ENCODE data around the gene COP1. TPM values are rescaled to one million over a fixed set of nuclear protein-coding genes. Genes with fewer than 3 reads are reported as not detected.

COP1 gene
- total and polyA plus RNA-seq, 2 of the 8 experiments (the other 6 are each of a cell fraction or from before 2014, with no cell fraction given): 26.2 to 44.9 TPM

DNA sequence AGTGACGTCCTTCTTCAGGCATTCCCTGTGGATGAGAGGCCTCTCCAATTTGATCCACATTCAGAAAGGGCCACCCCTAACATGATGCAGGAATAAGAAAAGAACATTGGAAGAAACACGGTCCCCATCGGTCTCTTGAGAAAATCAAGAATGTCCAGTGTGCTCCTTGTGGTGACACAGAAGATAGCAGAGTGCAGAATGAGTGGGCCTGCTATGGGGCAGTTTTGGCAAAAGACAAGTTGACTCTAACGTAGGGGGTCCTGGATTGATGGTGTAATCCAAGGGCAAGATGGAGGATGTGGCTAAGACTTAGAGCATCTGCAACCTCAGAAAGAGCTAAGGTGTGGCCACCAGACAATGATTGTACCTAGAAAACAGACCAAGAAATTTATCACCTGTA, 45.1 kb upstream of the COP1 start:
- no peak for FAIRE-seq
- WGBS, 2 experiments (ENCODE audit: extremely low coverage in 1 of 2, insufficient coverage in 1 of 2, insufficient read length in 1 of 2, insufficient replicate concordance in 2 of 2, low coverage in 1 of 2, low lambda C conversion rate in 2 of 2, missing lambda C conversion rate in 1 of 2): 87% methylated on average over 4 of the region's 4 CpGs; no CpG with 5 or more reads in 1 of the 2 experiments
- no peaks in the 10 kb centered on the region; a peak in 1 of 4 replicates for H3K9me3 ChIP-seq (ENCODE audit: insufficient read depth in 2 of 2, low read depth in 1 of 2, low read length in 1 of 2)

More for the DNA sequence above, 45.1 kb upstream of the COP1 start:
- Histone ChIP-seq H2AK5ac (ENCODE audit: low read depth, low read length) (no peak overlapping the region), H2BK5ac (ENCODE audit: low read depth, low read length) (no peak overlapping the region), H3K14ac (ENCODE audit: insufficient read length) (no peak overlapping the region), H2AFZ (ENCODE audit: low read length) (no peak overlapping the region), H3K18ac (ENCODE audit: extremely low read depth, low read length) (no peak overlapping the region), H3K23ac (ENCODE audit: insufficient read length) (no peak overlapping the region), H3K56ac (replicated peaks; ENCODE audit: insufficient read length, low read depth, low read length) (no peak overlapping the region), H3K79me1 (ENCODE audit: low read depth, low read length) (no peaks in the 10 kb centered on the region), H4K20me1 (replicated peaks in 1 of 2; ENCODE audit: control insufficient read depth in 1 of 2, insufficient read depth in 2 of 2, low read length in 2 of 2) (no peaks in the 10 kb centered on the region), H2BK120ac (replicated peaks; ENCODE audit: low read depth, low read length) (no peak overlapping the region), H2BK12ac (ENCODE audit: low read depth, low read length) (no peak overlapping the region), H3K9ac (replicated peaks in 1 of 4; ENCODE audit: extremely low read depth in 1 of 4, low read depth in 3 of 4, low read length in 3 of 4) (no peak overlapping the region), H4K5ac (ENCODE audit: insufficient read length, low read depth, low read length) (no peak overlapping the region), H3K23me2 (ENCODE audit: low read depth, low read length) (no peaks in the 10 kb centered on the region), H3K36me3 (ENCODE audit: control insufficient read depth in 2 of 4, insufficient read depth in 4 of 4, low read length in 3 of 4) (no peaks in the 10 kb centered on the region), H3K27ac (ENCODE audit: low read depth, low read length) (no peak overlapping the region), H3K4me1 (replicated peaks in 1 of 4; ENCODE audit: control insufficient read depth in 3 of 4, insufficient read depth in 4 of 4, low read length in 3 of 4) (no peaks in the 10 kb centered on the region), H3K4me2 (ENCODE audit: insufficient read depth in 1 of 2, low read depth in 2 of 2, low read length in 2 of 2) (no peak overlapping the region), H3K4ac (replicated peaks; ENCODE audit: insufficient read length, low read depth, low read length) (peak overlapping the region; percentile 3), H3K79me2 (ENCODE audit: control insufficient read depth in 1 of 2, insufficient read depth in 2 of 2, low read length in 2 of 2) (no peaks in the 10 kb centered on the region), H4K8ac (ENCODE audit: extremely low read depth, insufficient read depth, low read length) (no peak overlapping the region), H2BK20ac (ENCODE audit: low read length) (no peak overlapping the region), H3K4me3 (ENCODE audit: extremely low read depth in 1 of 4, insufficient read depth in 2 of 4, low read depth in 3 of 4, low read length in 4 of 4) (no peak overlapping the region), H4K91ac (replicated peaks; ENCODE audit: insufficient read length, low read length) (no peak overlapping the region), H2BK15ac (ENCODE audit: low read length) (no peak overlapping the region), H3K27me3 (replicated peaks in 1 of 4; ENCODE audit: control insufficient read depth in 3 of 4, extremely low read depth in 1 of 4, insufficient read depth in 3 of 4, low read length in 3 of 4) (no peaks in the 10 kb centered on the region)
- CTCF ChIA-PET (ENCODE audit: partially characterized antibody): interaction anchor here (0.7 kb wide), 1 partner anchor 296 kb away, joined by 3 read pairs; no protein-coding TSS in a partner anchor
- TF ChIP-seq NRF1 (IDR thresholded peaks at IDR 0.05; ENCODE audit: low read depth, low read length) (no peak), POLR2A (IDR thresholded peaks at IDR 0.05; ENCODE audit: control extremely low read depth in 1 of 2, low read depth in 2 of 2, low read length in 2 of 2) (no peak), RXRA (IDR thresholded peaks at IDR 0.05; ENCODE audit: insufficient read depth, low read depth, low read length) (no peak), POLR2AphosphoS5 (IDR thresholded peaks at IDR 0.05; ENCODE audit: low read depth, low read length) (no peak), ZNF274 (IDR thresholded peaks at IDR 0.05; ENCODE audit: borderline replicate concordance, extremely low read depth, low read length) (no peak)
- POLR2A ChIA-PET (ENCODE audit: partially characterized antibody): no interaction called here
- no peak for DNase-seq (ENCODE audit: low read depth in 1 of 2, low spot score in 2 of 2)
